H54 (cell line): Measurements from ENCODE around the gene CDPF1.

Source experiments
- DNase-seq: peaks from one replicate; pipeline ENCODE4 v3.0.0; 2011; ENCODE audit warnings: low spot score, mixed read lengths; ENCODE audit not compliant: insufficient read length
- FAIRE-seq: peaks from 3 replicates; lab custom pipeline; 2011; peaks lifted over from hg19 to GRCh38; lab: Jason Lieb, UNC
- POLR2A ChIP-seq: IDR thresholded peaks from 2 replicates; pipeline ENCODE4 v1.6.1; 2011; ENCODE audit warnings: low read depth, mild to moderate bottlenecking, low read length

CDPF1 gene

GRCh38 chr22:46256358-46256958 is 6.4 kb upstream of the CDPF1 start:
- no peak for FAIRE-seq
- no peak for DNase-seq
- TF ChIP-seq POLR2A = no peak

- no peak for FAIRE-seq
Measured at GRCh38 chr22:46251816-46252380, 1.8 kb upstream of the CDPF1 start.

GRCh38 chr22:46251266-46251665 is 1.2 kb upstream of the CDPF1 start:
- DNase-seq = no peak
- no peak for TF ChIP-seq POLR2A
- no peak for FAIRE-seq

More at GRCh38 chr22:46251816-46252380, 1.8 kb upstream of the CDPF1 start:
- no peak for DNase-seq
- TF ChIP-seq POLR2A = no peak

GRCh38 chr22:46250783-46251125 is 661 bp upstream of the CDPF1 start:
- no peak for TF ChIP-seq POLR2A
- no peak for DNase-seq
- FAIRE-seq = no peak

- TF ChIP-seq POLR2A = no peak
- no peak for FAIRE-seq
- no peak for DNase-seq
Measured at GRCh38 chr22:46247443-46247975, 2.6 kb downstream of the CDPF1 start.

GRCh38 chr22:46246178-46246577 is 3.9 kb downstream of the CDPF1 start:
- TF ChIP-seq POLR2A = no peak
- no peak for DNase-seq
- no peak for FAIRE-seq

GRCh38 chr22:46245511-46245910 is 4.6 kb downstream of the CDPF1 start:
- no peak for FAIRE-seq
- no peak for DNase-seq
- TF ChIP-seq POLR2A = no peak

GRCh38 chr22:46244771-46245170 is 5.3 kb downstream of the CDPF1 start:
- FAIRE-seq = no peak

GRCh38 chr22:46242076-46242475 is 8.0 kb downstream of the CDPF1 start:
- FAIRE-seq (no peak), DNase-seq (no peak)
- no peak for TF ChIP-seq POLR2A

More at GRCh38 chr22:46244771-46245170, 5.3 kb downstream of the CDPF1 start:
- DNase-seq = no peak
- TF ChIP-seq POLR2A = no peak

- no peak for TF ChIP-seq POLR2A
- FAIRE-seq (no peak), DNase-seq (no peak)
Measured at GRCh38 chr22:46241396-46242007, 8.6 kb downstream of the CDPF1 start.

GRCh38 chr22:46240907-46241306 is 9.2 kb downstream of the CDPF1 start:
- no peak for TF ChIP-seq POLR2A
- FAIRE-seq (no peak), DNase-seq (no peak)

- TF ChIP-seq POLR2A = no peak
- DNase-seq (no peak), FAIRE-seq (no peak)
Measured at GRCh38 chr22:46240506-46240905, 9.6 kb downstream of the CDPF1 start.

GRCh38 chr22:46240073-46240472 is 10.0 kb downstream of the CDPF1 start:
- no peak for FAIRE-seq
- no peak for TF ChIP-seq POLR2A
- no peak for DNase-seq

GRCh38 chr22:46239261-46240048 is 10.6 kb downstream of the CDPF1 start:
- FAIRE-seq = no peak

More at GRCh38 chr22:46239261-46240048, 10.6 kb downstream of the CDPF1 start:
- no peak for DNase-seq
- TF ChIP-seq POLR2A = no peak
